Hepatocyte (in vitro differentiated cells): ENCODE data around the gene PITHD1.
"Not testable (repeated sequence)": the region's sequence is repeated elsewhere in the genome, so short reads cannot be mapped to it uniquely, and the experiment has no call there.

Source experiments
- EZH2phosphoT487 ChIP-seq: fragments of 200-600 bp; sonication (generic); IDR thresholded peaks from one replicate; pipeline ENCODE4 v1.6.1; 2018; ENCODE audit warnings: antibody characterized with exemption, mild to moderate bottlenecking, low read depth, moderate library complexity; ENCODE audit not compliant: unreplicated experiment, severe bottlenecking
- TF ChIP-seq, protein P1 (sequence below): fragments of 200-600 bp; sonication (generic); IDR thresholded peaks from 2 replicates; pipeline ENCODE4 v1.5.1; 2016; ENCODE audit warnings: antibody characterized with exemption, mild to moderate bottlenecking; ENCODE audit not compliant: poor library complexity

- TF ChIP-seq, protein P1, sequence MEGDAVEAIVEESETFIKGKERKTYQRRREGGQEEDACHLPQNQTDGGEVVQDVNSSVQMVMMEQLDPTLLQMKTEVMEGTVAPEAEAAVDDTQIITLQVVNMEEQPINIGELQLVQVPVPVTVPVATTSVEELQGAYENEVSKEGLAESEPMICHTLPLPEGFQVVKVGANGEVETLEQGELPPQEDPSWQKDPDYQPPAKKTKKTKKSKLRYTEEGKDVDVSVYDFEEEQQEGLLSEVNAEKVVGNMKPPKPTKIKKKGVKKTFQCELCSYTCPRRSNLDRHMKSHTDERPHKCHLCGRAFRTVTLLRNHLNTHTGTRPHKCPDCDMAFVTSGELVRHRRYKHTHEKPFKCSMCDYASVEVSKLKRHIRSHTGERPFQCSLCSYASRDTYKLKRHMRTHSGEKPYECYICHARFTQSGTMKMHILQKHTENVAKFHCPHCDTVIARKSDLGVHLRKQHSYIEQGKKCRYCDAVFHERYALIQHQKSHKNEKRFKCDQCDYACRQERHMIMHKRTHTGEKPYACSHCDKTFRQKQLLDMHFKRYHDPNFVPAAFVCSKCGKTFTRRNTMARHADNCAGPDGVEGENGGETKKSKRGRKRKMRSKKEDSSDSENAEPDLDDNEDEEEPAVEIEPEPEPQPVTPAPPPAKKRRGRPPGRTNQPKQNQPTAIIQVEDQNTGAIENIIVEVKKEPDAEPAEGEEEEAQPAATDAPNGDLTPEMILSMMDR, result not testable (repeated sequence)
- TF ChIP-seq EZH2phosphoT487, result not testable (repeated sequence)
These were observed 48.4 kb downstream of the PITHD1 start for GRCh38 chr1:23826590-23826989.
